Measurements from ENCODE around the gene KRTAP4-2.

- TF ChIP-seq POLR2AphosphoS5 (IDR thresholded peaks at IDR 0.05; ENCODE audit: low read depth, low read length) (no peak), POLR2A (IDR thresholded peaks at IDR 0.05; ENCODE audit: low read depth, low read length) (no peak)
Observed at GRCh38 chr17:41215681-41216080, 37.7 kb upstream of the KRTAP4-2 start.

All from GM12891 (cell line).